HEK293 (cell line): ENCODE data around the gene SGTB.

Source experiments
- CTCF ChIA-PET: fragments of 350-600 bp; formaldehyde crosslinking; extraction: SDS; loops from one replicate; lab custom pipeline; 2021; ENCODE audit warnings: antibody characterized with exemption; lab: Yijun Ruan, JAX
- POLR2A ChIA-PET: fragments of 300-600 bp; formaldehyde crosslinking; extraction: SDS; loops from one replicate; lab custom pipeline; 2020; ENCODE audit warnings: antibody characterized with exemption, inconsistent platforms; lab: Yijun Ruan, JAX
- H3K27ac ChIP-seq: fragments of 200-500 bp; sonication (Bioruptor generic); 2 replicates; pipeline ENCODE4 v1.5.1; 2014; ENCODE audit warnings: low read depth, low read length, control low read depth, inconsistent platforms; ENCODE audit errors: extremely low read depth
- H3K36me3 ChIP-seq, 2 experiments: fragments of 200-500 bp in 1 of 2; sonication (Bioruptor generic) in 1 of 2; 1 replicate in 1 of 2; 2 replicates in 1 of 2; pipeline ENCODE4 v1.5.1; 2014 to 2017; ENCODE audit warnings: inconsistent platforms in 2 of 2, low read length in 2 of 2; ENCODE audit not compliant: control insufficient read depth in 2 of 2, insufficient read depth in 1 of 2
- H3K4me1 ChIP-seq: fragments of 200-500 bp; sonication (Bioruptor generic); 2 replicates; pipeline ENCODE4 v1.5.1; 2014; ENCODE audit warnings: mild to moderate bottlenecking, low read length, inconsistent platforms; ENCODE audit not compliant: control insufficient read depth, insufficient read depth
- H3K4me3 ChIP-seq: 2 replicates; pipeline ENCODE4 v1.5.1; 2011; ENCODE audit warnings: low read depth, mild to moderate bottlenecking, control low read depth, low read length, moderate library complexity
- H3K9me3 ChIP-seq: fragments of 200-500 bp; sonication (Bioruptor generic); 2 replicates; pipeline ENCODE4 v1.5.1; 2014; ENCODE audit warnings: low read depth, low read length, inconsistent platforms; ENCODE audit not compliant: control insufficient read depth, insufficient read depth
- GLIS2 ChIP-seq: fragments of 450-650 bp; formaldehyde crosslinking; IDR thresholded peaks from 2 replicates; pipeline ENCODE4 v1.5.1; 2016; ENCODE audit warnings: missing biosample characterization, missing genetic modification characterization
- HOXC10 ChIP-seq: sonication (generic); formaldehyde crosslinking; IDR thresholded peaks from 2 replicates; pipeline ENCODE4 v1.8.1; 2023; ENCODE audit warnings: mild to moderate bottlenecking, missing genetic modification reagents
- KLF1 ChIP-seq: fragments of 450-650 bp; formaldehyde crosslinking; IDR thresholded peaks from 2 replicates; pipeline ENCODE4 v1.5.1; 2016; ENCODE audit warnings: missing biosample characterization, missing genetic modification characterization
- KLF7 ChIP-seq: fragments of 450-650 bp; formaldehyde crosslinking; IDR thresholded peaks from 2 replicates; pipeline ENCODE4 v1.5.1; 2016; ENCODE audit warnings: missing biosample characterization, missing genetic modification characterization, borderline replicate concordance
- SP3 ChIP-seq: fragments of 450-650 bp; formaldehyde crosslinking; IDR thresholded peaks from 2 replicates; pipeline ENCODE4 v1.5.1; 2016; ENCODE audit warnings: missing biosample characterization, missing genetic modification characterization
- TRIM28 ChIP-seq: IDR thresholded peaks from 2 replicates; pipeline ENCODE4 v1.6.1; 2011; ENCODE audit warnings: low read length, control low read depth, borderline replicate concordance
- ZBTB21 ChIP-seq: fragments of 450-650 bp; formaldehyde crosslinking; IDR thresholded peaks from 2 replicates; pipeline ENCODE4 v1.5.1; 2017; ENCODE audit warnings: missing biosample characterization, missing genetic modification characterization
- ZBTB8A ChIP-seq: fragments of 450-650 bp; formaldehyde crosslinking; IDR thresholded peaks from 2 replicates; pipeline ENCODE4 v1.5.1; 2016; ENCODE audit warnings: missing biosample characterization, missing genetic modification characterization
- ZFHX2 ChIP-seq: fragments of 450-650 bp; formaldehyde crosslinking; conservative IDR thresholded peaks from 2 replicates; pipeline ENCODE4 v1.5.1; 2016; ENCODE audit warnings: missing biosample characterization, missing genetic modification characterization
- ZNF239 ChIP-seq: fragments of 450-650 bp; formaldehyde crosslinking; IDR thresholded peaks from 2 replicates; pipeline ENCODE4 v1.5.1; 2016; ENCODE audit warnings: missing biosample characterization, missing genetic modification characterization
- ZNF24 ChIP-seq: fragments of 450-650 bp; formaldehyde crosslinking; IDR thresholded peaks from 2 replicates; pipeline ENCODE4 v1.5.1; 2016; ENCODE audit warnings: missing biosample characterization, missing genetic modification characterization
- ZNF292 ChIP-seq: fragments of 450-650 bp; formaldehyde crosslinking; IDR thresholded peaks from 2 replicates; pipeline ENCODE4 v1.5.1; 2016; ENCODE audit warnings: low read depth, missing biosample characterization, missing genetic modification characterization, borderline replicate concordance
- ZNF423 ChIP-seq: fragments of 450-650 bp; formaldehyde crosslinking; IDR thresholded peaks from 2 replicates; pipeline ENCODE4 v1.5.1; 2016; ENCODE audit warnings: missing biosample characterization, missing genetic modification characterization
- ZNF624 ChIP-seq: fragments of 450-650 bp; formaldehyde crosslinking; IDR thresholded peaks from 2 replicates; pipeline ENCODE4 v1.5.1; 2017; ENCODE audit warnings: missing biosample characterization, missing genetic modification characterization
- ZNF654 ChIP-seq: fragments of 450-650 bp; formaldehyde crosslinking; IDR thresholded peaks from 2 replicates; pipeline ENCODE4 v1.5.1; 2016; ENCODE audit warnings: low read depth, missing biosample characterization, missing genetic modification characterization
- ZNF670 ChIP-seq: fragments of 450-650 bp; formaldehyde crosslinking; IDR thresholded peaks from 2 replicates; pipeline ENCODE4 v1.5.1; 2016; ENCODE audit warnings: missing biosample characterization, missing genetic modification characterization, low read depth
- ZNF677 ChIP-seq: fragments of 450-650 bp; IDR thresholded peaks from 2 replicates; pipeline ENCODE4 v1.5.0; 2018; ENCODE audit warnings: missing biosample characterization, mild to moderate bottlenecking, missing genetic modification characterization, moderate library complexity
- ZNF776 ChIP-seq: fragments of 450-650 bp; formaldehyde crosslinking; IDR thresholded peaks from 2 replicates; pipeline ENCODE4 v1.5.0; 2017; ENCODE audit warnings: missing biosample characterization, missing genetic modification characterization, borderline replicate concordance
- ZSCAN30 ChIP-seq: fragments of 450-650 bp; IDR thresholded peaks from 2 replicates; pipeline ENCODE4 v1.5.1; 2018; ENCODE audit warnings: missing biosample characterization, mild to moderate bottlenecking, missing genetic modification characterization, moderate library complexity
- ZXDB ChIP-seq: fragments of 450-650 bp; formaldehyde crosslinking; IDR thresholded peaks from 2 replicates; pipeline ENCODE4 v1.5.1; 2016; ENCODE audit warnings: missing biosample characterization, missing genetic modification characterization
- TF ChIP-seq, protein P1 (sequence below): fragments of 450-650 bp; formaldehyde crosslinking; IDR thresholded peaks from 2 replicates; pipeline ENCODE4 v1.5.1; 2017; ENCODE audit warnings: missing biosample characterization, missing genetic modification characterization
- TF ChIP-seq, protein P2 (sequence below): fragments of 450-650 bp; IDR thresholded peaks from 2 replicates; pipeline ENCODE4 v1.5.1; 2018; ENCODE audit warnings: missing biosample characterization, mild to moderate bottlenecking, missing genetic modification characterization
- TF ChIP-seq, protein P3 (sequence below): fragments of 450-650 bp; formaldehyde crosslinking; IDR thresholded peaks from 2 replicates; pipeline ENCODE4 v1.5.1; 2017; ENCODE audit warnings: missing biosample characterization, missing genetic modification characterization
- TF ChIP-seq, protein P4 (sequence below): fragments of 450-650 bp; formaldehyde crosslinking; IDR thresholded peaks from 2 replicates; pipeline ENCODE4 v1.5.1; 2016; ENCODE audit warnings: missing biosample characterization, missing genetic modification characterization
- TF ChIP-seq, protein P5 (sequence below): fragments of 450-650 bp; formaldehyde crosslinking; IDR thresholded peaks from 2 replicates; pipeline ENCODE4 v1.5.1; 2016; ENCODE audit warnings: missing biosample characterization, missing genetic modification characterization

Gene SGTB, protein sequence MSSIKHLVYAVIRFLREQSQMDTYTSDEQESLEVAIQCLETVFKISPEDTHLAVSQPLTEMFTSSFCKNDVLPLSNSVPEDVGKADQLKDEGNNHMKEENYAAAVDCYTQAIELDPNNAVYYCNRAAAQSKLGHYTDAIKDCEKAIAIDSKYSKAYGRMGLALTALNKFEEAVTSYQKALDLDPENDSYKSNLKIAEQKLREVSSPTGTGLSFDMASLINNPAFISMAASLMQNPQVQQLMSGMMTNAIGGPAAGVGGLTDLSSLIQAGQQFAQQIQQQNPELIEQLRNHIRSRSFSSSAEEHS

DNA sequence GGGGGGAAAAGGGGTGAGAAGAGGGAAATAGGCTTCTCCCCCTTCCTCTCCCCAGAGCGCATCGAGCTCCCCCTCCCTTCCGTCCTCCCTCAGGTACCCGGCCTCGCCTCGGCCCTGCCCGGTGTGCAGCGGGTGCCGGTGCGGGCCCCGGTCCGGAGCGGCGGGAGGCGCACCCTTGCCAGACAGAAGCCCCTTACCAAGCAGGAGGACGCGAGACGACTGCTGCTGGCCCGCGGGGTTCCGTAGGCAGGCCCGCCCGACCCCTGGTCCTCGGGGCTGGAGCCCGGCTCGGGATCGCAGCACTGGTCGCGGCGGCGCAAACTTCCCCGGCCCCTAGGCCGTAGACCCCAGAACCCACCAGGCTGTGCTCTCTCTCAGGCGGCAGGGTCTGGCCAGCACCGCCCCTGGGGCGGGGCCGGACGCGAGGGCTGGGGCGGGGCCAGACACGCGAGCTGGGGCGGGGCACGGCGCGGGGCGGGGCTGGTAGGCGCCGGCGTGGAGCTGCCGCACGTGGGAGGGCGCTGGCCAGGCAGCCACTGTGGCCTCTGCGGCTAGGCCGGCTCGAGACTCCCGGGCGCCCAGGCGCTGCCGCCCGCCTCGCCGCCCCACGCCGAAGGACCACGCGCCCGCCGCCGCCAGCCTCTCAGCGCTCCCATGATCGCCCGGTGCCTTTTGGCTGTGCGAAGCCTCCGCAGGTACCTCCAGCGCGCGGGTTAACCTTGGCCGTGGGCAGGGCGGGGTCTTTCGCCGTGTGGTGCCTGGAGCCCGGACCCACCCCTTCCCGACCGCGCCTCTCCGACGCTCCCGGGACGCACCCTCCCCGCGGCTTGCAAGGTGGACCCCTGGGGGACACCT is at the start of gene SGTB, which contains the start of gene NLN:
Gene SGTB (minus strand): TSS at position 390 of the 855 bp plus-strand sequence. CDS start 1,302 bp downstream, outside the sequence.
Gene NLN (plus strand): TSS at position 486 of the 855 bp plus-strand sequence. CDS start 169 bp downstream, at position 655.
- Histone ChIP-seq H3K27ac (peak within 1 kb of the TSS; percentile 83), H3K4me3 (peak within 1 kb of the TSS; percentile 96), H3K36me3 (peaks cover 10 to 28% of the 10 kb centered on the region in 2 experiments; a peak in 2 of 3 replicates), H3K9me3 (no peaks in the 10 kb centered on the region), H3K4me1 (peaks cover 6% of the 10 kb centered on the region; the same call in 1 of the 2 replicates)
- ChIA-PET CTCF (interaction anchor here (1.4 kb wide), 1 partner anchor 20 kb away, joined by 3 read pairs; no protein-coding TSS in a partner anchor), POLR2A (interaction anchor here (0.5 to 1.0 kb wide), 4 partner anchors 9 to 204 kb away, joined by 3 to 4 read pairs (median 4); partner anchors contain the start of gene ERBIN)
- TF ChIP-seq, protein P1, sequence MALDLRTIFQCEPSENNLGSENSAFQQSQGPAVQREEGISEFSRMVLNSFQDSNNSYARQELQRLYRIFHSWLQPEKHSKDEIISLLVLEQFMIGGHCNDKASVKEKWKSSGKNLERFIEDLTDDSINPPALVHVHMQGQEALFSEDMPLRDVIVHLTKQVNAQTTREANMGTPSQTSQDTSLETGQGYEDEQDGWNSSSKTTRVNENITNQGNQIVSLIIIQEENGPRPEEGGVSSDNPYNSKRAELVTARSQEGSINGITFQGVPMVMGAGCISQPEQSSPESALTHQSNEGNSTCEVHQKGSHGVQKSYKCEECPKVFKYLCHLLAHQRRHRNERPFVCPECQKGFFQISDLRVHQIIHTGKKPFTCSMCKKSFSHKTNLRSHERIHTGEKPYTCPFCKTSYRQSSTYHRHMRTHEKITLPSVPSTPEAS: 0 out of 2 replicates have a peak, but pooled peaks have one; percentile 19
- TF ChIP-seq KLF7 (tag by site-specific recombination): 0 out of 2 replicates have a peak, but pooled peaks have one; percentile 41
- no peak for TF ChIP-seq ZNF624 (tag by site-specific recombination)
- TF ChIP-seq, protein P2, sequence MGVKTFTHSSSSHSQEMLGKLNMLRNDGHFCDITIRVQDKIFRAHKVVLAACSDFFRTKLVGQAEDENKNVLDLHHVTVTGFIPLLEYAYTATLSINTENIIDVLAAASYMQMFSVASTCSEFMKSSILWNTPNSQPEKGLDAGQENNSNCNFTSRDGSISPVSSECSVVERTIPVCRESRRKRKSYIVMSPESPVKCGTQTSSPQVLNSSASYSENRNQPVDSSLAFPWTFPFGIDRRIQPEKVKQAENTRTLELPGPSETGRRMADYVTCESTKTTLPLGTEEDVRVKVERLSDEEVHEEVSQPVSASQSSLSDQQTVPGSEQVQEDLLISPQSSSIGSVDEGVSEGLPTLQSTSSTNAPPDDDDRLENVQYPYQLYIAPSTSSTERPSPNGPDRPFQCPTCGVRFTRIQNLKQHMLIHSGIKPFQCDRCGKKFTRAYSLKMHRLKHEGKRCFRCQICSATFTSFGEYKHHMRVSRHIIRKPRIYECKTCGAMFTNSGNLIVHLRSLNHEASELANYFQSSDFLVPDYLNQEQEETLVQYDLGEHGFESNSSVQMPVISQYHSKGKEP: no peak
- TF ChIP-seq ZNF239 (tag by site-specific recombination): no peak
- TF ChIP-seq ZNF776 (tag by site-specific recombination): no peak
- TF ChIP-seq SP3 (tag by site-specific recombination): peak; percentile 47
- TF ChIP-seq ZNF423: peak; percentile 20; the same call in 1 of the 2 replicates
- 0 out of 2 replicates have a peak, but pooled peaks have one; percentile 22 for TF ChIP-seq HOXC10 (CRISPR knock-in tag)
- TF ChIP-seq, protein P3, sequence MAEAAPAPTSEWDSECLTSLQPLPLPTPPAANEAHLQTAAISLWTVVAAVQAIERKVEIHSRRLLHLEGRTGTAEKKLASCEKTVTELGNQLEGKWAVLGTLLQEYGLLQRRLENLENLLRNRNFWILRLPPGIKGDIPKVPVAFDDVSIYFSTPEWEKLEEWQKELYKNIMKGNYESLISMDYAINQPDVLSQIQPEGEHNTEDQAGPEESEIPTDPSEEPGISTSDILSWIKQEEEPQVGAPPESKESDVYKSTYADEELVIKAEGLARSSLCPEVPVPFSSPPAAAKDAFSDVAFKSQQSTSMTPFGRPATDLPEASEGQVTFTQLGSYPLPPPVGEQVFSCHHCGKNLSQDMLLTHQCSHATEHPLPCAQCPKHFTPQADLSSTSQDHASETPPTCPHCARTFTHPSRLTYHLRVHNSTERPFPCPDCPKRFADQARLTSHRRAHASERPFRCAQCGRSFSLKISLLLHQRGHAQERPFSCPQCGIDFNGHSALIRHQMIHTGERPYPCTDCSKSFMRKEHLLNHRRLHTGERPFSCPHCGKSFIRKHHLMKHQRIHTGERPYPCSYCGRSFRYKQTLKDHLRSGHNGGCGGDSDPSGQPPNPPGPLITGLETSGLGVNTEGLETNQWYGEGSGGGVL (tag by site-specific recombination): peak; percentile 91
- peak; percentile 50 for TF ChIP-seq KLF1
- 0 out of 2 replicates have a peak, but pooled peaks have one; percentile 31 for TF ChIP-seq ZNF677 (tag by site-specific recombination)
- no peak for TF ChIP-seq ZNF670 (tag by site-specific recombination)
- 0 out of 2 replicates have a peak, but pooled peaks have one; percentile 29 for TF ChIP-seq ZSCAN30 (tag by site-specific recombination)
- no peak for TF ChIP-seq TRIM28
- TF ChIP-seq, protein P4, sequence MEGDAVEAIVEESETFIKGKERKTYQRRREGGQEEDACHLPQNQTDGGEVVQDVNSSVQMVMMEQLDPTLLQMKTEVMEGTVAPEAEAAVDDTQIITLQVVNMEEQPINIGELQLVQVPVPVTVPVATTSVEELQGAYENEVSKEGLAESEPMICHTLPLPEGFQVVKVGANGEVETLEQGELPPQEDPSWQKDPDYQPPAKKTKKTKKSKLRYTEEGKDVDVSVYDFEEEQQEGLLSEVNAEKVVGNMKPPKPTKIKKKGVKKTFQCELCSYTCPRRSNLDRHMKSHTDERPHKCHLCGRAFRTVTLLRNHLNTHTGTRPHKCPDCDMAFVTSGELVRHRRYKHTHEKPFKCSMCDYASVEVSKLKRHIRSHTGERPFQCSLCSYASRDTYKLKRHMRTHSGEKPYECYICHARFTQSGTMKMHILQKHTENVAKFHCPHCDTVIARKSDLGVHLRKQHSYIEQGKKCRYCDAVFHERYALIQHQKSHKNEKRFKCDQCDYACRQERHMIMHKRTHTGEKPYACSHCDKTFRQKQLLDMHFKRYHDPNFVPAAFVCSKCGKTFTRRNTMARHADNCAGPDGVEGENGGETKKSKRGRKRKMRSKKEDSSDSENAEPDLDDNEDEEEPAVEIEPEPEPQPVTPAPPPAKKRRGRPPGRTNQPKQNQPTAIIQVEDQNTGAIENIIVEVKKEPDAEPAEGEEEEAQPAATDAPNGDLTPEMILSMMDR: peak; percentile 39; the same call in 1 of the 2 replicates
- peak; percentile 86 for TF ChIP-seq GLIS2 (tag by site-specific recombination)
- peak; percentile 50 for TF ChIP-seq ZFHX2 (tag by site-specific recombination)
- TF ChIP-seq ZNF654 (tag by site-specific recombination): no peak
- peak; percentile 59; the same call in 1 of the 2 replicates for TF ChIP-seq ZBTB8A (tag by site-specific recombination)
- no peak for TF ChIP-seq ZNF292
- TF ChIP-seq, protein P5, sequence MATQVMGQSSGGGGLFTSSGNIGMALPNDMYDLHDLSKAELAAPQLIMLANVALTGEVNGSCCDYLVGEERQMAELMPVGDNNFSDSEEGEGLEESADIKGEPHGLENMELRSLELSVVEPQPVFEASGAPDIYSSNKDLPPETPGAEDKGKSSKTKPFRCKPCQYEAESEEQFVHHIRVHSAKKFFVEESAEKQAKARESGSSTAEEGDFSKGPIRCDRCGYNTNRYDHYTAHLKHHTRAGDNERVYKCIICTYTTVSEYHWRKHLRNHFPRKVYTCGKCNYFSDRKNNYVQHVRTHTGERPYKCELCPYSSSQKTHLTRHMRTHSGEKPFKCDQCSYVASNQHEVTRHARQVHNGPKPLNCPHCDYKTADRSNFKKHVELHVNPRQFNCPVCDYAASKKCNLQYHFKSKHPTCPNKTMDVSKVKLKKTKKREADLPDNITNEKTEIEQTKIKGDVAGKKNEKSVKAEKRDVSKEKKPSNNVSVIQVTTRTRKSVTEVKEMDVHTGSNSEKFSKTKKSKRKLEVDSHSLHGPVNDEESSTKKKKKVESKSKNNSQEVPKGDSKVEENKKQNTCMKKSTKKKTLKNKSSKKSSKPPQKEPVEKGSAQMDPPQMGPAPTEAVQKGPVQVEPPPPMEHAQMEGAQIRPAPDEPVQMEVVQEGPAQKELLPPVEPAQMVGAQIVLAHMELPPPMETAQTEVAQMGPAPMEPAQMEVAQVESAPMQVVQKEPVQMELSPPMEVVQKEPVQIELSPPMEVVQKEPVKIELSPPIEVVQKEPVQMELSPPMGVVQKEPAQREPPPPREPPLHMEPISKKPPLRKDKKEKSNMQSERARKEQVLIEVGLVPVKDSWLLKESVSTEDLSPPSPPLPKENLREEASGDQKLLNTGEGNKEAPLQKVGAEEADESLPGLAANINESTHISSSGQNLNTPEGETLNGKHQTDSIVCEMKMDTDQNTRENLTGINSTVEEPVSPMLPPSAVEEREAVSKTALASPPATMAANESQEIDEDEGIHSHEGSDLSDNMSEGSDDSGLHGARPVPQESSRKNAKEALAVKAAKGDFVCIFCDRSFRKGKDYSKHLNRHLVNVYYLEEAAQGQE (tag by site-specific recombination): peak; percentile 27; the same call in 1 of the 2 replicates
- 0 out of 2 replicates have a peak, but pooled peaks have one; percentile 50 for TF ChIP-seq ZNF24 (tag by site-specific recombination)
- no peak for TF ChIP-seq ZBTB21
- TF ChIP-seq ZXDB: 0 out of 2 replicates have a peak, but pooled peaks have one; percentile 54
